Measurements from ENCODE around the gene ACSS1.

Gene ACSS1

GRCh38 chr20:25031241-25031640 is 26.7 kb downstream of the ACSS1 start:
- H3K27ac ChIP-seq = no peak overlapping the region
- DNase-seq = no peak
- no peaks in the 10 kb centered on the region for H3K9me3 ChIP-seq (ENCODE audit: severe bottlenecking)
- TF ChIP-seq CTCF (IDR thresholded peaks at IDR 0.05; ENCODE audit: low read depth, low read length) = no peak
- H3K4me3 ChIP-seq (ENCODE audit: low read depth, low read length) = no peak overlapping the region
- H3K27me3 ChIP-seq (ENCODE audit: insufficient read depth, low read depth, severe bottlenecking) = no peaks in the 10 kb centered on the region
- no peaks in the 10 kb centered on the region for H3K36me3 ChIP-seq

GRCh38 chr20:25030649-25031207 is 27.2 kb downstream of the ACSS1 start:
- no peaks in the 10 kb centered on the region for H3K36me3 ChIP-seq
- DNase-seq = no peak
- H3K27ac ChIP-seq = no peak overlapping the region

GRCh38 chr20:25030007-25030648 is 27.8 kb downstream of the ACSS1 start:
- no peak for DNase-seq
- H3K27ac ChIP-seq = no peak overlapping the region
- TF ChIP-seq CTCF (IDR thresholded peaks at IDR 0.05; ENCODE audit: low read depth, low read length) = no peak
- no peak overlapping the region for H3K4me3 ChIP-seq (ENCODE audit: low read depth, low read length)
- no peaks in the 10 kb centered on the region for H3K27me3 ChIP-seq (ENCODE audit: insufficient read depth, low read depth, severe bottlenecking)
- no peaks in the 10 kb centered on the region for H3K9me3 ChIP-seq (ENCODE audit: severe bottlenecking)
- no peaks in the 10 kb centered on the region for H3K36me3 ChIP-seq

More at GRCh38 chr20:25030649-25031207, 27.2 kb downstream of the ACSS1 start:
- no peak for TF ChIP-seq CTCF (IDR thresholded peaks at IDR 0.05; ENCODE audit: low read depth, low read length)
- H3K27me3 ChIP-seq (ENCODE audit: insufficient read depth, low read depth, severe bottlenecking) = no peaks in the 10 kb centered on the region
- no peaks in the 10 kb centered on the region for H3K9me3 ChIP-seq (ENCODE audit: severe bottlenecking)
- no peak overlapping the region for H3K4me3 ChIP-seq (ENCODE audit: low read depth, low read length)

GRCh38 chr20:25025986-25026605 is 31.8 kb downstream of the ACSS1 start:
- Histone ChIP-seq H3K36me3 (no peaks in the 10 kb centered on the region), H3K4me3 (ENCODE audit: low read depth, low read length) (no peak overlapping the region), H3K9me3 (ENCODE audit: severe bottlenecking) (no peaks in the 10 kb centered on the region), H3K27ac (no peak overlapping the region), H3K27me3 (ENCODE audit: insufficient read depth, low read depth, severe bottlenecking) (no peaks in the 10 kb centered on the region)
- TF ChIP-seq CTCF (IDR thresholded peaks at IDR 0.05; ENCODE audit: low read depth, low read length) = no peak
- no peak for DNase-seq

GRCh38 chr20:25025091-25025861 is 32.7 kb downstream of the ACSS1 start:
- TF ChIP-seq CTCF (IDR thresholded peaks at IDR 0.05; ENCODE audit: low read depth, low read length) = no peak
- no peaks in the 10 kb centered on the region for H3K9me3 ChIP-seq (ENCODE audit: severe bottlenecking)

More at GRCh38 chr20:25025091-25025861, 32.7 kb downstream of the ACSS1 start:
- H3K27ac ChIP-seq = no peak overlapping the region
- no peak for DNase-seq
- no peaks in the 10 kb centered on the region for H3K36me3 ChIP-seq
- H3K27me3 ChIP-seq (ENCODE audit: insufficient read depth, low read depth, severe bottlenecking) = no peaks in the 10 kb centered on the region
- no peak overlapping the region for H3K4me3 ChIP-seq (ENCODE audit: low read depth, low read length)

Data from WERI-Rb-1 (cell line).